ENCODE measurements around the gene DUSP15. TPM values are rescaled to one million over a fixed set of nuclear protein-coding genes. Genes with fewer than 3 reads are reported as not detected.

Gene DUSP15
- total RNA-seq, 5 donors from 2014 or later (not counting 1 experiment from before 2014, with no cell fraction given), result not detected

GRCh38 chr20:31835977-31836852 lies 34.1 kb downstream of the DUSP15 start:
- Mint-ChIP-seq H3K27me3 (no peaks in the 10 kb centered on the region), H3K9me3 (no peaks in the 10 kb centered on the region)
- 25% methylated on average over 7 of the region's 14 CpGs for WGBS (ENCODE audit: insufficient coverage)

GRCh38 chr20:31835554-31835953 lies 34.8 kb downstream of the DUSP15 start:
- no peaks in the 10 kb centered on the region for H3K36me3 ChIP-seq (ENCODE audit: control insufficient read depth in 2 of 2, extremely low read depth in 1 of 2, insufficient read depth in 1 of 2, low read length in 1 of 2)
- ATAC-seq (replicated peaks in 1 of 4) (no peak), DNase-seq (no peak)
- H3K27me3 ChIP-seq (replicated peaks in 1 of 2; ENCODE audit: control insufficient read depth in 2 of 2, extremely low read depth in 1 of 2, insufficient read depth in 2 of 2, low read length in 1 of 2), result peaks cover 0 to 25% of the 10 kb centered on the region in 2 experiments
- no peak overlapping the region for H3K4me3 ChIP-seq (ENCODE audit: control insufficient read depth in 1 of 2, extremely low read depth in 1 of 2, low read length in 1 of 2)
- peaks cover 0 to 11% (median 5%) of the 10 kb centered on the region in 3 donors for H3K4me1 Mint-ChIP-seq
- no peaks in the 10 kb centered on the region for H3K9me3 Mint-ChIP-seq
- H3K36me3 Mint-ChIP-seq, result no peaks in the 10 kb centered on the region
- no peaks in the 10 kb centered on the region for H3K9me3 ChIP-seq
- H3K27me3 Mint-ChIP-seq, result no peaks in the 10 kb centered on the region
- H3K4me1 ChIP-seq (ENCODE audit: control insufficient read depth in 1 of 2, extremely low read depth in 1 of 2, insufficient read depth in 2 of 2, low read length in 2 of 2), result peaks cover 0 to 14% of the 10 kb centered on the region in 2 experiments
- ChIA-PET POLR2A (interaction anchor here in 1 of 2 donors (0.5 kb wide), 1 partner anchor 269 kb away, joined by 3 read pairs; no protein-coding TSS in a partner anchor), CTCF (no interaction called here)
- H3K27ac Mint-ChIP-seq, result no peak overlapping the region
- 80% methylated on average over 9 of the region's 9 CpGs for whole genome bisulfite sequencing (ENCODE audit: insufficient coverage)
- no peak overlapping the region for H3K27ac ChIP-seq (ENCODE audit: low read length)
- H3K4me3 Mint-ChIP-seq, result no peak overlapping the region

More at GRCh38 chr20:31835977-31836852, 34.1 kb downstream of the DUSP15 start:
- Mint-ChIP-seq H3K27ac (peak overlapping the region in 1 of 2 donors; percentile 27), H3K4me3 (no peak overlapping the region), H3K36me3 (no peaks in the 10 kb centered on the region), H3K4me1 (peaks cover 0 to 11% (median 5%) of the 10 kb centered on the region in 3 donors)
- CTCF ChIA-PET, result interaction anchor here in 1 of 2 donors (1.1 kb wide), 1 partner anchor 16 kb away, joined by 4 read pairs; no protein-coding TSS in a partner anchor
- POLR2A ChIA-PET, result interaction anchor here in 1 of 2 donors (0.5 kb wide), 1 partner anchor 117 kb away, joined by 4 read pairs; no protein-coding TSS in a partner anchor
- DNase-seq (peak in 14 of 35 experiments; percentile 1 to 49 (median 15)), ATAC-seq (replicated peaks in 1 of 4) (peak in 3 of 4 experiments; percentile 22 to 65 (median 29))
- no peaks in the 10 kb centered on the region for H3K9me3 ChIP-seq
- no peak overlapping the region for H3K27ac ChIP-seq (ENCODE audit: low read length)
- no peak overlapping the region for H3K4me3 ChIP-seq (ENCODE audit: control insufficient read depth in 1 of 2, extremely low read depth in 1 of 2, low read length in 1 of 2)
- peaks cover 0 to 21% of the 10 kb centered on the region in 2 experiments for H3K27me3 ChIP-seq (replicated peaks in 1 of 2; ENCODE audit: control insufficient read depth in 2 of 2, extremely low read depth in 1 of 2, insufficient read depth in 2 of 2, low read length in 1 of 2)
- H3K4me1 ChIP-seq (ENCODE audit: control insufficient read depth in 1 of 2, extremely low read depth in 1 of 2, insufficient read depth in 2 of 2, low read length in 2 of 2), result peaks cover 0 to 14% of the 10 kb centered on the region in 2 experiments
- H3K36me3 ChIP-seq (ENCODE audit: control insufficient read depth in 2 of 2, extremely low read depth in 1 of 2, insufficient read depth in 1 of 2, low read length in 1 of 2), result no peaks in the 10 kb centered on the region

GRCh38 chr20:31833931-31834521 lies 36.3 kb downstream of the DUSP15 start:
- Histone ChIP-seq H3K4me1 (ENCODE audit: control insufficient read depth in 1 of 2, extremely low read depth in 1 of 2, insufficient read depth in 2 of 2, low read length in 2 of 2) (peaks cover 0 to 14% of the 10 kb centered on the region in 2 experiments), H3K9me3 (no peaks in the 10 kb centered on the region), H3K27ac (ENCODE audit: low read length) (no peak overlapping the region), H3K4me3 (ENCODE audit: control insufficient read depth in 1 of 2, extremely low read depth in 1 of 2, low read length in 1 of 2) (no peak overlapping the region), H3K36me3 (ENCODE audit: control insufficient read depth in 2 of 2, extremely low read depth in 1 of 2, insufficient read depth in 1 of 2, low read length in 1 of 2) (no peaks in the 10 kb centered on the region), H3K27me3 (replicated peaks in 1 of 2; ENCODE audit: control insufficient read depth in 2 of 2, extremely low read depth in 1 of 2, insufficient read depth in 2 of 2, low read length in 1 of 2) (peaks cover 0 to 25% of the 10 kb centered on the region in 2 experiments)
- ATAC-seq (replicated peaks in 1 of 4), result no peak
- Mint-ChIP-seq H3K4me3 (no peak overlapping the region), H3K4me1 (peaks cover 0 to 11% (median 5%) of the 10 kb centered on the region in 3 donors), H3K27ac (no peak overlapping the region), H3K9me3 (no peaks in the 10 kb centered on the region), H3K36me3 (no peaks in the 10 kb centered on the region), H3K27me3 (no peaks in the 10 kb centered on the region)
- 99% methylated on average over 8 of the region's 20 CpGs for WGBS (ENCODE audit: insufficient coverage)
- no peak for DNase-seq
- POLR2A ChIA-PET, result no interaction called here
- CTCF ChIA-PET, result interaction anchor here in 1 of 2 donors (0.5 to 0.6 kb wide), 2 partner anchors 20 to 670 kb away, joined by 3 read pairs; no protein-coding TSS in a partner anchor

- CTCF ChIA-PET, result interaction anchor here in 1 of 2 donors (0.5 to 0.6 kb wide), 2 partner anchors 20 to 671 kb away, joined by 3 read pairs; no protein-coding TSS in a partner anchor
- no peak overlapping the region for H3K27ac Mint-ChIP-seq
- WGBS (ENCODE audit: insufficient coverage), result 72% methylated on average over 14 of the region's 14 CpGs
Measured at GRCh38 chr20:31833130-31833930, 37.0 kb downstream of the DUSP15 start.

DNA sequence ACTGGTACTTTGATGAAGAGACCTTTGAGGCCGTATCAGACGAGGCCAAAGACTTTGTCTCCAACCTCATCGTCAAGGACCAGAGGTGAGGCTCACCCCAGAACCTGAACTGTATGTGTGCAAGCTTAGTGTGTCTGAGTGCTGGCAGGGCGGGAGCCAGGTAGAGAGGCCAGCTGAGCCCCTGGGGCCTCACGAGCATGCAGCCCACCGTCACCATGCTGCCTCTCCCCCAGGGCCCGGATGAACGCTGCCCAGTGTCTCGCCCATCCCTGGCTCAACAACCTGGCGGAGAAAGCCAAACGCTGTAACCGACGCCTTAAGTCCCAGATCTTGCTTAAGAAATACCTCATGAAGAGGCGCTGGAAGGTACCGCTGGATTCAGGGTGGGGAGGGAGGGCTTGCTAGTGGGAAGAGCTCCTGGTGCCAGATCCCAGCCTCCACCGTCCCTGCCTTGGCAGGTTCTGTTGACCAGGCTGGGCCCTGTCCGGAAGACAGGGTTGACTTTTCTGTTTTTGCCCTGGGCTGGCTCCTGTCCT lies 38.5 kb downstream of the DUSP15 start:
- Mint-ChIP-seq H3K36me3 (no peaks in the 10 kb centered on the region), H3K27ac (no peak overlapping the region), H3K4me1 (peaks cover 0 to 11% (median 5%) of the 10 kb centered on the region in 3 donors), H3K4me3 (no peak overlapping the region), H3K27me3 (no peaks in the 10 kb centered on the region), H3K9me3 (no peaks in the 10 kb centered on the region)
- Histone ChIP-seq H3K27ac (ENCODE audit: low read length) (no peak overlapping the region), H3K9me3 (no peaks in the 10 kb centered on the region), H3K27me3 (replicated peaks in 1 of 2; ENCODE audit: control insufficient read depth in 2 of 2, extremely low read depth in 1 of 2, insufficient read depth in 2 of 2, low read length in 1 of 2) (peaks cover 0 to 18% of the 10 kb centered on the region in 2 experiments), H3K4me3 (ENCODE audit: control insufficient read depth in 1 of 2, extremely low read depth in 1 of 2, low read length in 1 of 2) (no peak overlapping the region), H3K4me1 (ENCODE audit: control insufficient read depth in 1 of 2, extremely low read depth in 1 of 2, insufficient read depth in 2 of 2, low read length in 2 of 2) (peaks cover 0 to 14% of the 10 kb centered on the region in 2 experiments), H3K36me3 (ENCODE audit: control insufficient read depth in 2 of 2, extremely low read depth in 1 of 2, insufficient read depth in 1 of 2, low read length in 1 of 2) (no peaks in the 10 kb centered on the region)
- DNase-seq (no peak), ATAC-seq (replicated peaks in 1 of 4) (no peak)
- WGBS (ENCODE audit: insufficient coverage), result 97% methylated on average over 12 of the region's 17 CpGs
- POLR2A ChIA-PET, result no interaction called here
- CTCF ChIA-PET, result interaction anchor here in 1 of 2 donors (0.6 to 1.0 kb wide), 2 partner anchors 9 to 255 kb away, joined by 3 read pairs; no protein-coding TSS in a partner anchor

More at GRCh38 chr20:31833130-31833930, 37.0 kb downstream of the DUSP15 start:
- Histone ChIP-seq H3K4me1 (ENCODE audit: control insufficient read depth in 1 of 2, extremely low read depth in 1 of 2, insufficient read depth in 2 of 2, low read length in 2 of 2) (peaks cover 0 to 14% of the 10 kb centered on the region in 2 experiments), H3K4me3 (ENCODE audit: control insufficient read depth in 1 of 2, extremely low read depth in 1 of 2, low read length in 1 of 2) (no peak overlapping the region), H3K27me3 (replicated peaks in 1 of 2; ENCODE audit: control insufficient read depth in 2 of 2, extremely low read depth in 1 of 2, insufficient read depth in 2 of 2, low read length in 1 of 2) (peaks cover 0 to 24% of the 10 kb centered on the region in 2 experiments), H3K27ac (ENCODE audit: low read length) (no peak overlapping the region), H3K9me3 (no peaks in the 10 kb centered on the region), H3K36me3 (ENCODE audit: control insufficient read depth in 2 of 2, extremely low read depth in 1 of 2, insufficient read depth in 1 of 2, low read length in 1 of 2) (no peaks in the 10 kb centered on the region)
- Mint-ChIP-seq H3K36me3 (no peaks in the 10 kb centered on the region), H3K4me3 (no peak overlapping the region), H3K9me3 (no peaks in the 10 kb centered on the region), H3K4me1 (peaks cover 0 to 11% (median 5%) of the 10 kb centered on the region in 3 donors), H3K27me3 (no peaks in the 10 kb centered on the region)
- DNase-seq, result peak in 26 of 35 experiments; percentile 6 to 67 (median 41)
- no peak for ATAC-seq (replicated peaks in 1 of 4)
- POLR2A ChIA-PET, result no interaction called here
